WI38 (cell line): Measurements from ENCODE around the gene NSL1.

Experiments
- H3K4me3 ChIP-seq: 2 replicates; pipeline ENCODE4 v1.5.1; 2011; ENCODE audit warnings: low read depth, mild to moderate bottlenecking, control low read depth, low read length
- CTCF ChIP-seq: IDR thresholded peaks from 2 replicates; pipeline ENCODE4 v1.5.1; 2012; ENCODE audit warnings: low read depth, mild to moderate bottlenecking, control low read depth, low read length

Gene NSL1

GRCh38 chr1:212797681-212798080 is 6.1 kb upstream of the NSL1 start:
- H3K4me3 ChIP-seq = no peak overlapping the region
- no peak for TF ChIP-seq CTCF

- no peak for TF ChIP-seq CTCF
Observed at GRCh38 chr1:212794561-212795014, 3.0 kb upstream of the NSL1 start.

DNA sequence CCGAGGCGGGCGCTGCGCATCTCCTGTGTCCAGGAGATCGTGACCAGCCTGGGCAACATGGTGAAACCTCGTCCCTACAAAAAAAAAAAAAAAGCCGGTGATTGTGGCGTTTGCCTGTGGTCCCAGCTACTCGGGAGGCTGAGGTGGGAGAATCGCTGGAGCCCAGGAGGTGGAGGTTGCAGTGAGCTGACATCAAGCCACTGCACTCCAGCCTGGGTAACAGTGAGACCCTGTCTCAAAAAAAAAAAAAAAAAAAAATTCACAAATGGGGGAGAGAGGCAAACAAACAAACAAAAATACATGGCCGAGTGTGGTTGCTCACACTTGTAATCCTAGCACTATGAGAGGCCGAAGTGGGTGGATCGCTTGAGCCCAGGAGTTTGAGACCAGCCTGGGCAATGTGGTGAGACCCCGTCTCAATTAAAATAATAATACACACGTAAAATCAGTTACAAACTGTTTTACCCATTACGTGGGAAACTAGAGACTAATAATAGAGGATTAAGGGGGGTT is 875 bp upstream of the NSL1 start:
- no peak for TF ChIP-seq CTCF
- peak overlapping the region; percentile 71 for H3K4me3 ChIP-seq

More at GRCh38 chr1:212794561-212795014, 3.0 kb upstream of the NSL1 start:
- no peak overlapping the region for H3K4me3 ChIP-seq

- no peak for TF ChIP-seq CTCF
- H3K4me3 ChIP-seq = peak overlapping the region; percentile 71
Observed at GRCh38 chr1:212791261-212791675, 309 bp downstream of the NSL1 start.

DNA sequence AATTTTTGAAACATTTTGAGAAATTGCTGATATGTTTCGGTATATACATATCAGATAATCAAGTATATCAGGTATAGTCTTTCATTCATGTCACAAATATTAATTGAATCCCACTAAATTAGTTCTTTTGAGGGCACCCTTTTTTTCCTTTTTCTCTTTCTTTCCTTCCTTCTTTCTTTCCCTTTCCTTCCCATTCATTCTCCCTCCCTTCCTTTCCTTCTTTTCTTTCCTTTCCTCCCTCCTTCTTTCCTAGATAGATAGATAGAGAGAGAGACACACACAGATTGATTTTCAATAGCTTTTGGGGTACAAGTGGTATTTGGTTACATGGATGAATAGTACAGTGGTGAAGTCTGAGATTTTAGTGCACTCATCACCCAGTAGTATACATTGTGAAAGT is 5.7 kb downstream of the NSL1 start:
- H3K4me3 ChIP-seq = no peak overlapping the region
- no peak for TF ChIP-seq CTCF

- no peak for TF ChIP-seq CTCF
- H3K4me3 ChIP-seq = no peak overlapping the region
Observed at GRCh38 chr1:212783976-212784375, 7.6 kb downstream of the NSL1 start.

DNA sequence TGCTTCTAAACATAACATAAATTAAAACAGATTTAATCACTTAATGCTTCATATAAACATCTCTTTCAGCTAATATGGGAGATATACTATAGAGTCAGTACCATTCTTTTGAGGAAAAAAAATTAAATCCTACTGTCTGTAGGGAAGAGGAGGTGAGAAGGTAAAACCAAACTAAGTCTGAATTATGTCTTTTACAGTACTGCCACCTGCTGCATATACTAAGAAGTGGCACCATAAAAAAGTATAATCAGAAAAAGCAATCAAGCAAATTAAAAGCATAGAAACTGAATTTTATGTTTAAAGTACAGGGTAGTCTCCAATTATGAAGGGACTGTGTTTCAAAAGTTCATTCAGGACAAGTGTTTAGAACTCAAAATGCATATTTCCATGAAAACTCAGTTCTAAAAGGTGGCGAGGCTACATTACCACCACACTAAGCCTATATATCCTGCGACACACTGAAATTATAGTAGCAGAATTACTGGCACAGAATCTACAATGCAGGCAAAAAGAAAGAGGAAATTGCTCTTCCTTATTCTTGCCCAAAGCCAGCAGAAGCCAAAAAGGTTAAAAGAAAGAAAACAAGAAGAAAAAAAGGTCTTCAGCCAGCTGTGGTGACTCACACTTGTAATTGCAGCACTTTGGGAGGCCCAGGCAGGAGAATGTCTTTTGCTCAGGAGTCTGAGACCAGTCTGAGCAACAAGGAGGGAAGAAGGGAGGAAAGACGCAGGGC is 9.0 kb downstream of the NSL1 start:
- TF ChIP-seq CTCF = peak; percentile 33; the same call in 1 of the 2 replicates

More for the DNA sequence above, 9.0 kb downstream of the NSL1 start:
- no peak overlapping the region for H3K4me3 ChIP-seq
